GM12873 (cell line): ENCODE data around the gene OR13D1.

Experiments
- TF ChIP-seq, protein P1 (sequence below): IDR thresholded peaks from 2 replicates; pipeline ENCODE4 v1.5.1; 2012; ENCODE audit warnings: low read depth, mild to moderate bottlenecking, moderate library complexity, low read length, control low read depth; ENCODE audit not compliant: insufficient read depth; ENCODE audit errors: missing control alignments

The OR13D1 gene, protein sequence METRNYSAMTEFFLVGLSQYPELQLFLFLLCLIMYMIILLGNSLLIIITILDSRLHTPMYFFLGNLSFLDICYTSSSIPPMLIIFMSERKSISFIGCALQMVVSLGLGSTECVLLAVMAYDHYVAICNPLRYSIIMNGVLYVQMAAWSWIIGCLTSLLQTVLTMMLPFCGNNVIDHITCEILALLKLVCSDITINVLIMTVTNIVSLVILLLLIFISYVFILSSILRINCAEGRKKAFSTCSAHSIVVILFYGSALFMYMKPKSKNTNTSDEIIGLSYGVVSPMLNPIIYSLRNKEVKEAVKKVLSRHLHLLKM

DNA sequence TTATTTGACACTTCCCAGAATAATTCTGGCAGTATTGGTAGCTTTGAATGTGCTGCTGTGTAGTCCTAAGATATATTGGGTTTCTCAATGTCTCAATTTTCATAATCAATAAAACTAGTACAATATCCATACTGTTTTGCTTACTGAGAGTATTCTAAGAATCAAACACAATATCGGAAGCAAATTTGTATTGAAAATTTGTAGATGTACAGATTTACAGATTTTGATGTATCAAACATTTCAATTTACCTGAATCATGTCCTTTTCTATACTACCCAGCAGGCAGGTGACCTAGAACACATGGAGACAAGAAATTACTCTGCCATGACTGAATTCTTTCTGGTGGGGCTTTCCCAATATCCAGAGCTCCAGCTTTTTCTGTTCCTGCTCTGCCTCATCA is at the start of gene OR13D1:
OR13D1 (plus strand) TSS at position 301 of the 400 bp plus-strand sequence; CDS start at position 301, 0 bp downstream.
- TF ChIP-seq, protein P1, sequence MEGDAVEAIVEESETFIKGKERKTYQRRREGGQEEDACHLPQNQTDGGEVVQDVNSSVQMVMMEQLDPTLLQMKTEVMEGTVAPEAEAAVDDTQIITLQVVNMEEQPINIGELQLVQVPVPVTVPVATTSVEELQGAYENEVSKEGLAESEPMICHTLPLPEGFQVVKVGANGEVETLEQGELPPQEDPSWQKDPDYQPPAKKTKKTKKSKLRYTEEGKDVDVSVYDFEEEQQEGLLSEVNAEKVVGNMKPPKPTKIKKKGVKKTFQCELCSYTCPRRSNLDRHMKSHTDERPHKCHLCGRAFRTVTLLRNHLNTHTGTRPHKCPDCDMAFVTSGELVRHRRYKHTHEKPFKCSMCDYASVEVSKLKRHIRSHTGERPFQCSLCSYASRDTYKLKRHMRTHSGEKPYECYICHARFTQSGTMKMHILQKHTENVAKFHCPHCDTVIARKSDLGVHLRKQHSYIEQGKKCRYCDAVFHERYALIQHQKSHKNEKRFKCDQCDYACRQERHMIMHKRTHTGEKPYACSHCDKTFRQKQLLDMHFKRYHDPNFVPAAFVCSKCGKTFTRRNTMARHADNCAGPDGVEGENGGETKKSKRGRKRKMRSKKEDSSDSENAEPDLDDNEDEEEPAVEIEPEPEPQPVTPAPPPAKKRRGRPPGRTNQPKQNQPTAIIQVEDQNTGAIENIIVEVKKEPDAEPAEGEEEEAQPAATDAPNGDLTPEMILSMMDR, result no peak

DNA sequence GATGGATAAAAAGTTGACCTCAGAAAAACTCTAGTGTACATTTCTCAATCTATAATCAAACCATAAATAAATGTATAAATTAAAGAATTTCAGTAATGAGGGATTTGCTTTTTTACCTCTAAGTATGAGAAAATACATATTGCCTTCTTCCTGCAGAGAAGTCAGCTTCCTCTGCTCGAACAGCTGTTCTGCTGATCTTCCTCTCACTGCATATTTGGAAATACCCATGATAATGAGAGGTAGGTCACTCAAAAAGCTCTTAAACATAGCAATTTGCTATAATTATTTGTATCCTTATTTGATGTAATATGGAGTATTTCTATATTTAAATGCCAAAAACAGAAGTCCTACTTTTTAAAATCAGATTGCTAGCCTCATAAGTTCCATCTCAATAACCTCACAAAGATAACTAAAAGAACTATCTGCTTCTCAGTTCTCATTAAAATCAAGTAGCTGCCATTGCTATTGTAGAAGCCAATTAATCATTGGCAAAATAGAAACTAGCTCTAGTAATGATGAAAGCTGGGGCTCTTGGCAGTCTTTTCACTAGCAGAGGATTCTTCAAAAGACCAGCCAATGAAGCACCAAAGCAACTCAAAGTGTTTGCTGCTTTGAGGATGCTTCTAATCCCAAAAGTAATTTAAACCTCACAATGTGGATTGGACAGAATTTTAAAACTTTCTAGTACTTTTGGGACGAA is 35.7 kb upstream of the OR13D1 start:
- TF ChIP-seq, protein P1, result no peak

DNA sequence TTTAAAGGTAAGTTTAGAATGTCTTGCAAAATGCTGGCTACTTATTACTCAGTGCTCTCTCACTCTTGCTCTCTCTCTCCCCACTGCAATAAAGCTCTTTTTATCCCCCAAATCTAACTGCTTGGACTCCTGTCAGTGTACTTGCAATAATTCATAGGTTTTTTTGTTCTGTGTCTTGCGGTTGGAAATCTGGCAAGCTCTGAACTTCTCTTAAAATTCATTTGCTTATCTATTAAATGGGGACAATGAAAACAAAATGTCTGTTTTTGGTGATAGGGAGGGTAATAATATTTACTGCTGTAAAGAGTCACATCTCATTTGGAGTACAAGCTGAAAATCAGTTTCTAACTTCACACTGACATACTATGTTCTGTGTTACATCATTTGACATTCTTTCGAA is 18.7 kb upstream of the OR13D1 start:
- TF ChIP-seq, protein P1, result no peak

DNA sequence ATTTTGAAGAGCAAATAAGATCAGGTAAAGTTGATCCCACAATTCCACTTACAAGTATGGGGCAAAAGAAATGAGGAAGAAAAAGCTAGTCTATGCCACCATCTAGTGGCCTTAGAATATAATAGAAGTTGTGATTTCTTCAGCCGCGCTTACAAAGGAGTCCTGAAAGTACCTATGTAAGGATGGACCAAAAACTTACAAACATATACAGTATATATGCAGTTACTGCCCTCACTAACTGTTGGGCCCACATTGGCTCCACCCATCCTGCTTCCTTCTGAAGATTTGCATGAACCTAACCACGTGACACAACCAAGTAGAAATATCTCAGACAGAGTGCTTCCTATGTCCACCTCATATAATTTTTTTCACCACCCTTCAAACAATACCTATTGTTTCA is 11.7 kb upstream of the OR13D1 start:
- TF ChIP-seq, protein P1, result peak; percentile 37

DNA sequence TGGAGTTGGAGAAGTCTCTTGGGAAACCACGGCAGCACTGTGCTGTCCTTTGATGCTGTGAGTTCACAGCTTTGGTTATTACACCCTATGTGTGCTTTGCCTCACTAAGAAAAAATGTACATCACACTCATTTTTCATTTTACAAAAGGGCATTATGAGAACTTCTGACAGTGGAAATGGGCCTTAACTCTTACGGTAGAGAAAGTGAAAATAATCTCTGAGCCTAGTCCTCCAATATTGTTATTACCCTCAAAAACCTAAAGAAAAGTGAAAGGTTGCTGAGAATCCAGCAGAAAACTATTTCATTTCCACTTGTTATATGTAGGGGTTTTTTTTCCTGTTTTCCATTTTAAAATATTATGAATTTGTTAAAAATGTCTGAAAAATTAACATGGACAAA is 8.2 kb upstream of the OR13D1 start:
- TF ChIP-seq, protein P1, result no peak

DNA sequence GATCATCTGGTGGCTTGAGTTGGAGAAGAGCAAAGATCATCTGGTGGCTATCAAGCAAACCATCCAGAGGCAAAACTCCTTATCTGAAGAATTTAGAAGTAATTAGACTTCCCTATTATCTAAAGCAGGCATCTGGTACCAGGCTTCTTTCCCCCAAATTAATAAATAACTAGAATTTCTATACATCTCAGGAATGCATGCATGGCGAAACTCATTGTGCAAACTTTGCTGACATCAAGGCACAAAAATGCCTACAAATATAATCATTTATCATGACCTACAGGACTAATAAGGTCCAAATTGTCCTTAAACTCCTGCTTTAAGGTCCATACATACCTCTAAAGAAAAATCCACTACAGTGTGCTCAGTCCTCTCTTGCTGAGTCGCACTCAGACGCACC is 6.0 kb downstream of the OR13D1 start:
- TF ChIP-seq, protein P1, result no peak

DNA sequence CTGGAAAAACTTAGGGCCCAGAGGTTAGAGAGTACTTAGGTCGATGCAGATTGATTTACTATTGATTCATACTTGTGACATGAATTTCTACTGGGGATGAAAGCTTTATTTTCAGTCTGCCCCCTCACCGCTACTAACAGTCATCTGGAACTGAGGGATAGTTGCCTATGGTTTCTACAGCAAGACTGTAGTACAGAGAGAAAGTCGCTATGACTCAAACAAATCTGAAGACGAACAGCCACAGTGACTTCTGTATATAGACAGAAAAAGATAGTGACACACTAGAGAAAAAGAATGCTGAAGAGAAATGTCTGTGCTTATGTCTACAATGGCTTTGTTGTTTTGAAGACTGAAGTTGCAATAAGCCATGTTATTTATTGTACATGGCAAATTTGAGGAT is 17.3 kb downstream of the OR13D1 start:
- TF ChIP-seq, protein P1, result no peak
